ENCODE results near the gene CLEC11A. TPM values are rescaled to one million over a fixed set of nuclear protein-coding genes. Genes with fewer than 3 reads are reported as not detected.
"Not testable (repeated sequence)": the region's sequence is repeated elsewhere in the genome, so short reads cannot be mapped to it uniquely, and the experiment has no call there.

The CLEC11A gene
- total and polyA plus RNA-seq, 10 of the 15 experiments (the other 5 are each of a cell fraction or from before 2014, with no cell fraction given): not detected

DNA sequence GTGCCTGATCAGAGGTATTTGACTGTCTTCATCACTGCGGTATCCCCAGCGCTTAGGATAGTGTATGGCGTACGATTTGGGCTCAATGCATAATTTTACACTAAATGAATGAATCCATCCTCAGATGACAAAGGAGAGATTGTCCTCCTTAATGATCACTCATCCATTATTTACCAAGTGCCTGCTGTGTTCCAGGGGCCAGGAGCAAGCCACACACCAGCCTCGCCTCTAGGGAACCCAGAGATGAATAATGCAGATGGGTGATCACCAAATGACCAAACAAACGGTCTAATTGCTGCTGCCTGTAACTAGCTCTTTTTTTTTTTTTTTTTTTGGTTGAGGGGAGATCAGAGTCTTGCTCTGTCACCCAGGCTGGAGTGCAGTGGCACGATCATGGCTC is 41.2 kb downstream of the CLEC11A start:
- no peak for TF ChIP-seq ESRRA (IDR thresholded peaks at IDR 0.05; ENCODE audit: low read length)
- no peak for TF ChIP-seq MYC (IDR thresholded peaks at IDR 0.05; ENCODE audit: insufficient read depth, insufficient read length, insufficient replicate concordance, low read length, severe bottlenecking)
- no peak for TF ChIP-seq PKNOX1 (IDR thresholded peaks at IDR 0.05)
- TF ChIP-seq SP1 (IDR thresholded peaks at IDR 0.05; ENCODE audit: low read depth, low read length): no peak
- TF ChIP-seq GABPA (IDR thresholded peaks at IDR 0.05; ENCODE audit: low read depth): no peak
- TF ChIP-seq SMAD1 (IDR thresholded peaks at IDR 0.05; ENCODE audit: low read depth, partially characterized antibody): no peak
- no peak for TF ChIP-seq SIX5 (IDR thresholded peaks at IDR 0.05; ENCODE audit: low read depth, low read length, severe bottlenecking)
- no peak for TF ChIP-seq HDAC6 (IDR thresholded peaks at IDR 0.05; ENCODE audit: unreplicated experiment)
- no peak for TF ChIP-seq ZNF207 (IDR thresholded peaks at IDR 0.05; ENCODE audit: borderline replicate concordance)
- no peak for TF ChIP-seq NR2C2 (IDR thresholded peaks at IDR 0.05; ENCODE audit: borderline replicate concordance, control insufficient read depth, insufficient read length, low read depth)
- TF ChIP-seq MTA2 (IDR thresholded peaks at IDR 0.05; ENCODE audit: low read depth): no peak
- TF ChIP-seq NFYA (IDR thresholded peaks at IDR 0.05; ENCODE audit: borderline replicate concordance, low read depth, low read length): no peak
- no peak for TF ChIP-seq ZBED1 (IDR thresholded peaks at IDR 0.05; ENCODE audit: borderline replicate concordance)
- no TSS peak for BruUV-seq (replicated peaks)
- CTCF ChIA-PET: interaction anchor here (0.6 kb wide), 1 partner anchor 105 kb away, joined by 3 read pairs; no protein-coding TSS in a partner anchor
- Histone ChIP-seq H4K20me1 (ENCODE audit: control insufficient read depth, insufficient read depth) (no peaks in the 10 kb centered on the region), H3K4me2 (ENCODE audit: control insufficient read depth, insufficient read depth) (no peak overlapping the region), H3K9me3 (replicated peaks; ENCODE audit: control insufficient read depth, insufficient read depth, low read length) (no peaks in the 10 kb centered on the region; the same call in 2 of the 3 replicates), H3K27me3 (replicated peaks in 1 of 2; ENCODE audit: control insufficient read depth in 2 of 2, insufficient read depth in 2 of 2, low read length in 1 of 2) (no peaks in the 10 kb centered on the region), H2AFZ (ENCODE audit: control insufficient read depth, low read depth, low read length) (no peak overlapping the region), H3K4me1 (ENCODE audit: control insufficient read depth, insufficient read depth, low read length) (no peaks in the 10 kb centered on the region), H3K9ac (ENCODE audit: control insufficient read depth, insufficient read depth, low read length) (no peak overlapping the region), H3K27ac (ENCODE audit: control insufficient read depth, insufficient read depth) (no peak overlapping the region), H3K4me3 (no peak overlapping the region), H3K79me2 (ENCODE audit: control insufficient read depth, insufficient read depth, low read length) (no peaks in the 10 kb centered on the region), H3K36me3 (ENCODE audit: control insufficient read depth in 2 of 2, insufficient read depth in 2 of 2, low read length in 1 of 2) (no peaks in the 10 kb centered on the region)
- in situ Hi-C loops (cut with MboI) (no loop called here), intact Hi-C loops (cut with micrococcal nuclease; ENCODE audit: unreplicated experiment) (no loop called here)
- SMC1A ChIA-PET (ENCODE audit: uncharacterized antibody, unreplicated experiment): no interaction called here
- 53% methylated on average over 7 of the region's 7 CpGs for WGBS (ENCODE audit: insufficient coverage, insufficient replicate concordance, low lambda C conversion rate, missing lambda C conversion rate)
- no peak for DNase-seq (ENCODE audit: low read depth, low spot score)
- no peak for FAIRE-seq
- ATAC-seq: no peak
- RAD21 ChIA-PET (ENCODE audit: unreplicated experiment): interaction anchor here (0.7 kb wide), 1 partner anchor 304 kb away, joined by 3 read pairs; no protein-coding TSS in a partner anchor
- POLR2A ChIA-PET: no interaction called here

DNA sequence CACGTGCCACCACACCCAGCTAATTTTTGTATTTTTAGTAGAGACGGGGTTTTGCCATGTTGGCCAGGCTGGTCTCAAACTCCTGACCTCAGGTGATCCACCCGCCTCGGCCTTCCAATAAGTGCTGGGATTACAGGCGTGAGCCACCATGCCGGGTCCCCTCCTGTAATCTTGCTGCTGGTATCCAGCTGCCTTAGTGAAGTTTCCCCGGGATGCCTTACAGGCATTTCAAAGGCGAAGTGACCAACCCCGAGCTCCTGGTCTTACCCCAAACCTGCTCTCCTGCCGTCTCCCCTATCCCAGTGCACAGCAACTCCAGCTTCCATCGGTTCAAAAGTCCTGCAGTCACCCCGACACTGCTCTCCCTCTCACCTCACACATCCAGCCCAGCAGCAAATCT is 43.6 kb downstream of the CLEC11A start:
- H3K9ac ChIP-seq (ENCODE audit: control insufficient read depth, insufficient read depth, low read length); in situ Hi-C loops (cut with MboI); H4K20me1 ChIP-seq (ENCODE audit: control insufficient read depth, insufficient read depth); H3K4me1 ChIP-seq (ENCODE audit: control insufficient read depth, insufficient read depth, low read length); H3K4me2 ChIP-seq (ENCODE audit: control insufficient read depth, insufficient read depth); ATAC-seq; intact Hi-C loops (cut with micrococcal nuclease; ENCODE audit: unreplicated experiment); POLR2A ChIA-PET; RAD21 ChIA-PET (ENCODE audit: unreplicated experiment); H3K9me3 ChIP-seq (replicated peaks; ENCODE audit: control insufficient read depth, insufficient read depth, low read length); BruUV-seq (replicated peaks); FAIRE-seq; CTCF ChIA-PET; H3K27me3 ChIP-seq (replicated peaks in 1 of 2; ENCODE audit: control insufficient read depth in 2 of 2, insufficient read depth in 2 of 2, low read length in 1 of 2); H3K36me3 ChIP-seq (ENCODE audit: control insufficient read depth in 2 of 2, insufficient read depth in 2 of 2, low read length in 1 of 2); H2AFZ ChIP-seq (ENCODE audit: control insufficient read depth, low read depth, low read length); H3K79me2 ChIP-seq (ENCODE audit: control insufficient read depth, insufficient read depth, low read length); H3K4me3 ChIP-seq; H3K27ac ChIP-seq (ENCODE audit: control insufficient read depth, insufficient read depth); DNase-seq (ENCODE audit: low read depth, low spot score): not testable (repeated sequence)
- SMC1A ChIA-PET (ENCODE audit: uncharacterized antibody, unreplicated experiment): interaction anchor here (1.3 kb wide), 1 partner anchor 151 kb away, joined by 3 read pairs; no protein-coding TSS in a partner anchor
- 25% methylated on average over 12 of the region's 12 CpGs for WGBS (ENCODE audit: insufficient coverage, insufficient replicate concordance, low lambda C conversion rate, missing lambda C conversion rate)
